IMR-90 (cell line): ENCODE data around the gene CCDC59.

ENCODE experiments used
- BHLHE40 ChIP-seq: fragments of 150-350 bp; IDR thresholded peaks from 2 replicates; pipeline ENCODE4 v1.6.1; 2016; ENCODE audit warnings: mild to moderate bottlenecking, low read depth, low read length
- CEBPB ChIP-seq: IDR thresholded peaks from 2 replicates; pipeline ENCODE4 v1.6.1; 2012; ENCODE audit warnings: low read depth, low read length, improper control_type of control experiment
- CHD1 ChIP-seq: IDR thresholded peaks from 2 replicates; pipeline ENCODE4 v1.6.1; 2012; ENCODE audit warnings: low read depth, low read length, improper control_type of control experiment
- CTCF ChIP-seq: conservative IDR thresholded peaks from 2 replicates; pipeline ENCODE4 v1.5.1; 2012; ENCODE audit warnings: mild to moderate bottlenecking, low read depth, low read length, improper control_type of control experiment
- POLR2A ChIP-seq: IDR thresholded peaks from 2 replicates; pipeline ENCODE4 v1.6.1; 2012; ENCODE audit warnings: mild to moderate bottlenecking, low read depth, low read length

GRCh38 chr12:82378997-82379396 is 20.8 kb upstream of the CCDC59 start:
- TF ChIP-seq POLR2A (no peak), CHD1 (no peak), CTCF (no peak), CEBPB (no peak), BHLHE40 (no peak)
